DND-41 (cell line): ENCODE data around the gene ATF1.
"Not testable (repeated sequence)": the region's sequence is repeated elsewhere in the genome, so short reads cannot be mapped to it uniquely, and the experiment has no call there.

ENCODE experiments used
- ATAC-seq: fragments of 200-7000 bp; cut with Tn5 transposase; 3 replicates; pipeline ENCODE4 v1.9.1; 2021; ENCODE audit warnings: low read depth; ENCODE audit not compliant: insufficient read depth
- DNase-seq: peaks from one replicate; pipeline ENCODE4 v3.0.0-alpha.2; 2020
- H2AFZ ChIP-seq: 2 replicates; pipeline ENCODE4 v1.6.0; 2012; ENCODE audit warnings: low read depth, low read length
- H3K27ac ChIP-seq: 2 replicates; pipeline ENCODE4 v1.5.1; 2012; ENCODE audit warnings: low read length, inconsistent platforms
- H3K27me3 ChIP-seq: fragments of 200-600 bp; sonication (generic); 2 replicates; pipeline ENCODE4 v1.6.0; 2012; ENCODE audit warnings: low read length, mild to moderate bottlenecking, inconsistent platforms; ENCODE audit not compliant: insufficient read depth, poor library complexity
- H3K36me3 ChIP-seq: 2 replicates; pipeline ENCODE4 v1.5.1; 2012; ENCODE audit warnings: low read length, inconsistent platforms; ENCODE audit not compliant: insufficient read depth
- H3K4me1 ChIP-seq: 2 replicates; pipeline ENCODE4 v1.5.1; 2012; ENCODE audit warnings: mild to moderate bottlenecking, low read length; ENCODE audit not compliant: insufficient read depth
- H3K4me2 ChIP-seq: 2 replicates; pipeline ENCODE4 v1.6.0; 2012; ENCODE audit warnings: mild to moderate bottlenecking, moderate library complexity, low read length, inconsistent platforms; ENCODE audit not compliant: insufficient read depth
- H3K4me3 ChIP-seq, 2 experiments: fragments of 200-600 bp in 1 of 2; shearing (Covaris generic) in 1 of 2; 2 replicates each; pipeline ENCODE4 v1.5.1; 2012 to 2016; ENCODE audit warnings: inconsistent platforms in 2 of 2, low read length in 2 of 2, mild to moderate bottlenecking in 2 of 2, low read depth in 1 of 2, moderate library complexity in 1 of 2
- H3K79me2 ChIP-seq: 2 replicates; pipeline ENCODE4 v1.6.0; 2012; ENCODE audit warnings: low read length, inconsistent platforms; ENCODE audit not compliant: insufficient read depth
- H3K9ac ChIP-seq: 2 replicates; pipeline ENCODE4 v1.6.0; 2012; ENCODE audit warnings: low read depth, mild to moderate bottlenecking, inconsistent platforms, low read length, moderate library complexity
- H3K9me3 ChIP-seq: 2 replicates; pipeline ENCODE4 v1.5.1; 2012; ENCODE audit warnings: low read length, moderate library complexity, mild to moderate bottlenecking, inconsistent platforms; ENCODE audit not compliant: insufficient read depth, severe bottlenecking
- H4K20me1 ChIP-seq: 2 replicates; pipeline ENCODE4 v1.6.0; 2012; ENCODE audit warnings: low read length; ENCODE audit not compliant: insufficient read depth
- EZH2 ChIP-seq: IDR thresholded peaks from 3 replicates; pipeline ENCODE4 v1.6.1; 2012; ENCODE audit warnings: borderline replicate concordance, low read depth, mild to moderate bottlenecking, moderate library complexity, low read length, inconsistent platforms; ENCODE audit not compliant: severe bottlenecking
- TF ChIP-seq, protein P1 (sequence below): IDR thresholded peaks from 2 replicates; pipeline ENCODE4 v1.5.1; 2012; ENCODE audit warnings: borderline replicate concordance, low read length, moderate library complexity, mild to moderate bottlenecking; ENCODE audit not compliant: poor library complexity, severe bottlenecking; ENCODE audit errors: extremely low read depth

ATF1 gene

DNA sequence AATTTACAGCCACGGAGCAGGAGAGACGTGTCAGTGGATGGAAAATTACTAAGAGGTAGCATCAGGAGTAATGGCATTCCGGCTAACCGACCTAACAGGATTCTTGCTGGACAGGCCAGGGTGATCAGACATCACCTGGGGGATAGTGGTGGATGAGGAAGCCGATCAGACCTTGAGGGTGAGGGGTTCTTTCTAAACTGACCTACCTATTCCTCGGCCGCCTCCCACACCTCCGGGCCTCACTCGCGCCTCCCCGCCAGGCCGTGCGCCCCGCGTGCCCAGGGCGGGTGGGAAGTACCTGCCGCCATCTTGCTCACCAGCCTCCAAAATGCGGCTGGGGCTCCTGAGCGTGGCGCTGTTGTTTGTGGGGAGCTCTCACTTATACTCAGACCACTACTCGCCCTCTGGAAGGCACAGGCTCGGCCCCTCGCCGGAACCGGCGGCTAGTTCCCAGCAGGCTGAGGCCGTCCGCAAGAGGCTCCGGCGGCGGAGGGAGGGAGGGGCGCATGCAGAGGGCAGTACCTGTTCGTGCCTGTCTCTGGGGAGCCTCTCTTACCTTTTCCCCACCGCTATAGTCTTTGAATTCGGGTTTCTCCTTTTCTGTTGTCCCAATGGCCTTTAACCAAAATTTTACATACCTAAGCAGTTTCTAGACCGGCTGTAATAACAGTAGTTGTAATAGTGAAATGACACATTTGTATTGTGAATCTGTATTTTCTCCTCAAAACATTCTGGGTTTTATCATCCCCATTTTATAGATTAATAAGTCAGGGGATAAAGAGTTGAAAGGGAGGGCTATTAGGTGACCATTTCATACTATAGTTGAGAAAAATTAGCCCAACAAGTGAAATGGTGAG is 79.0 kb downstream of the ATF1 start, which contains the start of gene TMPRSS12:
TMPRSS12 (plus strand) TSS at position 290 of the 857 bp plus-strand sequence; CDS start at position 329, 39 bp downstream.
- Histone ChIP-seq H3K79me2 (no peaks in the 10 kb centered on the region), H4K20me1 (no peaks in the 10 kb centered on the region), H3K9ac (no peak within 1 kb of the TSS), H3K4me2 (no peak within 1 kb of the TSS), H2AFZ (no peak within 1 kb of the TSS), H3K27ac (no peak within 1 kb of the TSS), H3K4me3 (no peak within 1 kb of the TSS), H3K4me1 (no peaks in the 10 kb centered on the region), H3K27me3 (no peaks in the 10 kb centered on the region), H3K9me3 (peaks cover 11% of the 10 kb centered on the region), H3K36me3 (no peaks in the 10 kb centered on the region)
- ATAC-seq: no peak
- DNase-seq: no peak
- TF ChIP-seq EZH2: no peak
- TF ChIP-seq, protein P1, sequence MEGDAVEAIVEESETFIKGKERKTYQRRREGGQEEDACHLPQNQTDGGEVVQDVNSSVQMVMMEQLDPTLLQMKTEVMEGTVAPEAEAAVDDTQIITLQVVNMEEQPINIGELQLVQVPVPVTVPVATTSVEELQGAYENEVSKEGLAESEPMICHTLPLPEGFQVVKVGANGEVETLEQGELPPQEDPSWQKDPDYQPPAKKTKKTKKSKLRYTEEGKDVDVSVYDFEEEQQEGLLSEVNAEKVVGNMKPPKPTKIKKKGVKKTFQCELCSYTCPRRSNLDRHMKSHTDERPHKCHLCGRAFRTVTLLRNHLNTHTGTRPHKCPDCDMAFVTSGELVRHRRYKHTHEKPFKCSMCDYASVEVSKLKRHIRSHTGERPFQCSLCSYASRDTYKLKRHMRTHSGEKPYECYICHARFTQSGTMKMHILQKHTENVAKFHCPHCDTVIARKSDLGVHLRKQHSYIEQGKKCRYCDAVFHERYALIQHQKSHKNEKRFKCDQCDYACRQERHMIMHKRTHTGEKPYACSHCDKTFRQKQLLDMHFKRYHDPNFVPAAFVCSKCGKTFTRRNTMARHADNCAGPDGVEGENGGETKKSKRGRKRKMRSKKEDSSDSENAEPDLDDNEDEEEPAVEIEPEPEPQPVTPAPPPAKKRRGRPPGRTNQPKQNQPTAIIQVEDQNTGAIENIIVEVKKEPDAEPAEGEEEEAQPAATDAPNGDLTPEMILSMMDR: no peak

DNA sequence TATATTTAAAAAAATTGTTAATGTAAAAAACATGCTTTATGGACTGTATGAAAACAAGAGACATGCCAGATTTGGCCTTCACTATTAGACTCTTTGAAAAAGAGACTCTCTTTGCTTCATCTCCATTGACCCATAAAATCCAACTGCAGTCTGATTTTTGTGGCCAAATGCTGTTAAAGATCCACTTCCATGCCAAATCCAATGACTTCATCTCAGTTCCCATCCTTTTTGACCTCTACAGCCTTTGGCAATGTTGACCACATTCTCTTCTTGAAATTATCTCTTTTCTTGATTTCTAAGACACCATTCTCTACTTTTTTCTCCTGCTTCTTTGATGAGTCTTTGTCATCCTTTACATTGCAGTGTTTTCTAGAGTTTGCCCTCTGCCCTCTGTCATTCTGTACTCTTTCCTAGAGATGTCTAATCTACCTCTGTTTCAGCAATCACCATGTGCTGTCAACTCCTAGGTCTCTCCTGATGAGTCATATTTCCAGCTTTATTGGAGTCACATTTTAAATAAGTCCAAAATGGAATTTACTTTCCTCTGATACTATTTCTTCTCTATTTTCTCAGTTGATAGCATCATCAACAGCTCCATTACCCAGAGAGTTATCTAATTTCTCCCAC is 81.2 kb downstream of the ATF1 start:
- ATAC-seq: no peak
- H3K27me3 ChIP-seq: no peaks in the 10 kb centered on the region

DNA sequence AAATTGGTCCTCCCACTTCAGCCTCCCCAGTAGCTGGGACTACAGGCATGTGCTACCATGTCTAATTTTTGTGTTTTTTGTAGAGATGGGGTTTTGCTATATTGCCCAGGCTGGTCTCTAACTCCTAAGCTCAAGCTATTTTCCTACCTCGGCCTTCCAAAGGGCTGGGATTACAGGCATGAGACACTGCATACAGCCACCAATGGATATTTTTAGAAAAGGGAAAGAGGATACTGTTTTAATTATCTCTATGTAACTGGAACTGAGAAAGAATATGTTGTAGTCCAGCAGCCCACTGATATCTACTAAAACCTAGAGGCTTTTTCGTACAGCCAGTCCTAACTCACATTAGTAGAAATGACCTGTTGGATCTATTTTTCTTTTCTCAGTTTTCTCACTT is 85.1 kb downstream of the ATF1 start:
- no peak overlapping the region for H3K4me3 ChIP-seq
- H3K9me3 ChIP-seq: no peaks in the 10 kb centered on the region
- no peak overlapping the region for H2AFZ ChIP-seq
- ATAC-seq: no peak
- no peak for DNase-seq
- H3K36me3 ChIP-seq: no peaks in the 10 kb centered on the region
- no peak overlapping the region for H3K27ac ChIP-seq
- H3K4me1 ChIP-seq: no peaks in the 10 kb centered on the region
- no peaks in the 10 kb centered on the region for H3K79me2 ChIP-seq
- no peak overlapping the region for H3K4me2 ChIP-seq
- H3K27me3 ChIP-seq: no peaks in the 10 kb centered on the region
- TF ChIP-seq, protein P1: no peak
- TF ChIP-seq EZH2: no peak
- no peaks in the 10 kb centered on the region for H4K20me1 ChIP-seq
- no peak overlapping the region for H3K9ac ChIP-seq

More for the DNA sequence above, 81.2 kb downstream of the ATF1 start:
- Histone ChIP-seq H3K4me3 (no peak overlapping the region), H3K79me2 (no peaks in the 10 kb centered on the region), H3K9ac (no peak overlapping the region), H3K4me2 (no peak overlapping the region), H3K36me3 (no peaks in the 10 kb centered on the region), H4K20me1 (no peaks in the 10 kb centered on the region), H3K4me1 (no peaks in the 10 kb centered on the region), H3K27ac (no peak overlapping the region), H2AFZ (no peak overlapping the region), H3K9me3 (peaks cover 11% of the 10 kb centered on the region)
- TF ChIP-seq, protein P1: no peak
- no peak for TF ChIP-seq EZH2
- DNase-seq: no peak

DNA sequence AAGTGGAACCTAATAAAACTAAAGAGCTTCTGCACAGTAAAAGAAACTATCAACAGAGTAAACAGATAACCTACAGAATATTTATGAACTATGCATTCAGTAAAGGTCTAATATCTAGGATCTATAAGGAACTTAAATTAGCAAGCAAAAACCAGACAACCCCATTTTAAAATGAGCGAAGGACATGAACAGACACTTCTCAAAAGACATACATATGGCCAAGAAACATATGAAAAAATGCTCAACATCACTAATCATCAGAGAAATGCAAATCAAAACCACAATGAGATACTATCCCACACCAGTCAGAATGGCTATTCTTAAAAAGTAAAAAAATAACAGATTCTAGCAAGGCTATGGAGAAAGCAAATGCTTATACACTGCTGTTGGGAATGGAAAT is 91.3 kb downstream of the ATF1 start:
- not testable (repeated sequence) for H3K4me1 ChIP-seq, H3K27me3 ChIP-seq, H3K9ac ChIP-seq, ATAC-seq, H3K36me3 ChIP-seq, H3K27ac ChIP-seq, H3K79me2 ChIP-seq, H4K20me1 ChIP-seq, DNase-seq, H3K4me2 ChIP-seq, H2AFZ ChIP-seq, H3K4me3 ChIP-seq, H3K9me3 ChIP-seq

DNA sequence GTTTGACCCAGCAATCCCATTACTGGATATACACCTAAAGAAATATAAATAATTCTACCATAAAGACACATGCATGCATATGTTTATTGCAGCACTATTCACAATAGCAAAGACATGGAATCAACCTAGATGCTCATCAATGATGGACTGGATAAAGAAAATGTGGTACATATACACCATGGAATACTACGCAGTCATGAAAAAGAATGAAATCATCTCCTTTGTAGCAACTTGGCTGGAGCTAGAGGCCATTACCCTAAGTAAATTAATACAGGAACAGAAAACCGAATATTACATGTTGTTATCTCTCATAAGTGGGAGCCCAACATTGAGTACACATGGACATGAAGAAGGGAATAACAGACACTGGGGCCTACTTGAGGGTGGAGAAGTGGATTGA is 91.8 kb downstream of the ATF1 start:
- H3K4me2 ChIP-seq, H2AFZ ChIP-seq, ATAC-seq, H3K9me3 ChIP-seq, H4K20me1 ChIP-seq, H3K36me3 ChIP-seq, H3K9ac ChIP-seq, H3K79me2 ChIP-seq, H3K4me3 ChIP-seq, H3K4me1 ChIP-seq, H3K27me3 ChIP-seq, H3K27ac ChIP-seq, DNase-seq: not testable (repeated sequence)
